ENCODE measurements around the gene CATSPER3.

GRCh38 chr5:135034963-135035677 lies 67.4 kb downstream of the CATSPER3 start:
- TF ChIP-seq POLR2A (IDR thresholded peaks at IDR 0.05; ENCODE audit: borderline replicate concordance, extremely low read depth, insufficient read depth, insufficient read length) (no peak), TCF7L2 (IDR thresholded peaks at IDR 0.05; ENCODE audit: borderline replicate concordance, extremely low read depth, insufficient read depth, insufficient read length) (no peak), CTCF (IDR thresholded peaks at IDR 0.05 in 2 of 3, conservative IDR thresholded peaks at IDR 0.05 in 1 of 3; ENCODE audit: borderline replicate concordance in 1 of 3, insufficient read depth in 1 of 3, low read depth in 2 of 3, low read length in 2 of 3) (no peak)

Measured in HCT116 (cell line).